GM12864 (cell line): Measurements from ENCODE around the gene HS3ST5.

Source experiments
- DNase-seq: peaks from one replicate; pipeline ENCODE4 v3.0.0-alpha.2; 2011; ENCODE audit warnings: low read depth
- H3K4me3 ChIP-seq: 2 replicates; pipeline ENCODE4 v1.5.1; 2011; ENCODE audit warnings: mild to moderate bottlenecking, low read depth, low read length, control low read depth
- CTCF ChIP-seq: IDR thresholded peaks from 2 replicates; pipeline ENCODE4 v1.5.1; 2011; ENCODE audit warnings: low read depth, mild to moderate bottlenecking, moderate library complexity, low read length, control low read depth, inconsistent platforms; ENCODE audit errors: missing control alignments

The HS3ST5 gene

DNA sequence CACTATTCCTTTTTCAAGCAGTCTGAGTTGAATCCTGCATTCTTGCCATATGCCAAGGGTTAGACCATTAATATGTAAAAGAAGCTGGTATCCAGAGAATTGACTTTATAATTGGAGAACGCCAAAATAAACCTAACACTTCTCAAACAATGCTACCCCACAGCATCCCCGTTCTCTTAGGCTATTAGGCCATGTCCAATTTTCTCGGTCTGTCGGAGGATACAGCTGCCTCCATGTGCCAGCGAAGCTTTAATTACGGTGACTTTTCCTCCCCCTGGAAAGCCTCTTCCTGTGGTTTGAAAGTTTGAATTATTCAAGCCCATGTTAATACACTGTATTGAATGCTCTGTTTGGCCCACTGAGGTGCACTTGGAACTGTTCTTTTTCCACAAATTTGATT lies 60.5 kb downstream of the HS3ST5 start:
- no peak overlapping the region for H3K4me3 ChIP-seq
- TF ChIP-seq CTCF = no peak
- DNase-seq = no peak

- no peak for DNase-seq
- H3K4me3 ChIP-seq = no peak overlapping the region
- no peak for TF ChIP-seq CTCF
Observed at GRCh38 chr6:114281496-114281895, 61.3 kb downstream of the HS3ST5 start.

DNA sequence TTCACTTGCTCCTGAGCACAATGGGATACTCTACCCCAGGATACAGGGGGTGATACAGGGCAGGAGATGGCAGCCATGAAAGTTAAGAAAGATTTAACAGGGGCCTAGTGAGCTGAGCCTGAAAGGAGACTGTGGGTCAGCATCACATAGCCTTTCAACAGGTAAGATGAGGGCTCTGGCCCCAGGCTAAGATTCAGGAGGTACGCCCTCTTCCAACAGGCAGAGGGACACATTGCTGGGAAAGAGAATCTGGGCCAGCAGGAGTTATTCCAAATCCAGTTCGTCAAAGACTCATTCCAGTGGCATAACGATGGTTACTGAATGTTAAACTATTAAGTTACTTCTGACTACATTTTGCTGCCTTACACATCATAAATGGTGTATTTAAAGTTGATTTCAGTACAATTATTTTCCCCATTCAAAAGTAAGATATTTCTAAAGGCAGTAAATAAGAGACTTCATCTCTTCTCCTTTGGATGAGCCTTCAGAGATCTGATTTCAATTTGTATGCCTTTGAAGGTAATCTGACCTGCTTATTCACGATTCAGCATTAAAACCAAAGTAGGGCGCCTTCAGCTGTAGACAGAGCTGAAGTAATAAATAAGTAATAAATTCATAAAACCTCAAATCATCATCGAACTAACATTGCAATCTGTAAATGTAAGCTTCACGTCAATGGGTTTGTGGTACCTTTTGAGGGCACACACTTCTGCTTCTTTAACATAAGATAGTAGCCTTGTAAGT lies 62.4 kb downstream of the HS3ST5 start:
- DNase-seq = no peak
- TF ChIP-seq CTCF = no peak
- H3K4me3 ChIP-seq = no peak overlapping the region

DNA sequence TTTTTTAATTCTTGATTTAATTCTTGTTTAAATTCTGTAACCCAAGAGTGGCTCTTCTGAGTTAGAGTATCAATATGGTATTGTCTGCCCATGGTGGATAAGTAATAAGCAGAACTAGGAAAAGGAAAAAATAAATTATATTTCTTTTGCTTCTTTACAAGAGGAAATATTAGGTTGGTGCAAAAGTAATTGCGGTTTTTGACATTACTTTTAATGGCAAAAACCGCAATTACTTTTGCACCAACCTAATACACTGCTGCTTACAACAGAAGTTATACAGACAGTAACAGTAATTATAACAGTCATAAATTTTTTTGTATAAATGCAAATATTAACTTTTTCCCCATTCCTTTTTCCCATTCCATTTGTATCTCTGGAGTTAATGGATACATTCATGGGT lies 65.6 kb downstream of the HS3ST5 start:
- no peak for DNase-seq
- no peak overlapping the region for H3K4me3 ChIP-seq
- TF ChIP-seq CTCF = no peak

DNA sequence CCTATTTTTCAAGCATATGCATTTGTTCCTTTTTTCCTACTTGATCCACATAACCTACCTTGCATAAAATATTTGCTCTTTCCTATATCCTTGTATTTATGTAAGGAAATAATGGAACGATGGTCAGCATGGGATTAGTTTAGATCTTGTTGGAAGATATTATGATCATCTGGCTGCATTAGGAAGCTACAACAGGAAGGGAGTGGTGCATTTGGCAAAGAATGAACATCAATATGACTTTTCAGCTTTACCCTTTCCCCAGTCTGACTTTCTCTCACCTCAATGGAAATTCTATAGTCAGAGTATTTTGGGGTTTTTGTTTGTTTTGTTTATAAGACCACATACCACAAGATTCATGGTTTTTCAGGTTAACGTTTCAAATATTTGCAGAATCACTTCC lies 66.0 kb downstream of the HS3ST5 start:
- TF ChIP-seq CTCF = no peak
- DNase-seq = no peak
- no peak overlapping the region for H3K4me3 ChIP-seq

GRCh38 chr6:114274836-114275235 lies 68.0 kb downstream of the HS3ST5 start:
- TF ChIP-seq CTCF = no peak
- DNase-seq = no peak
- no peak overlapping the region for H3K4me3 ChIP-seq

- no peak for TF ChIP-seq CTCF
- DNase-seq = no peak
- H3K4me3 ChIP-seq = no peak overlapping the region
Observed at GRCh38 chr6:114272582-114272981, 70.2 kb downstream of the HS3ST5 start.
